GM19035 (cell line): Measurements from ENCODE around the gene SLC9A9.
"Not testable (repeated sequence)": the region's sequence is repeated elsewhere in the genome, so short reads cannot be mapped to it uniquely, and the experiment has no call there.

Experiments
- ATAC-seq: cut with Tn5 transposase; IDR thresholded peaks from one replicate; pipeline ENCODE4 v1.9.1; 2021; ENCODE audit not compliant: unreplicated experiment

SLC9A9 gene

GRCh38 chr3:143478115-143478693, 370.1 kb downstream of the SLC9A9 start:
- no peak for ATAC-seq

- no peak for ATAC-seq
Observed at GRCh38 chr3:143476965-143477640, 371.2 kb downstream of the SLC9A9 start.

- no peak for ATAC-seq
Observed at GRCh38 chr3:143475981-143476380, 372.3 kb downstream of the SLC9A9 start.

- ATAC-seq = no peak
Observed at GRCh38 chr3:143472731-143473523, 375.3 kb downstream of the SLC9A9 start.

GRCh38 chr3:143471705-143472104, 376.6 kb downstream of the SLC9A9 start:
- ATAC-seq = no peak

GRCh38 chr3:143469159-143469558, 379.1 kb downstream of the SLC9A9 start:
- no peak for ATAC-seq

- no peak for ATAC-seq
Observed at GRCh38 chr3:143465666-143466065, 382.6 kb downstream of the SLC9A9 start.

- ATAC-seq = no peak
Observed at GRCh38 chr3:143464850-143465249, 383.4 kb downstream of the SLC9A9 start.

GRCh38 chr3:143455480-143455879, 392.8 kb downstream of the SLC9A9 start:
- no peak for ATAC-seq

- no peak for ATAC-seq
Observed at GRCh38 chr3:143450632-143451031, 397.6 kb downstream of the SLC9A9 start.

GRCh38 chr3:143447491-143447890, 400.8 kb downstream of the SLC9A9 start:
- no peak for ATAC-seq

GRCh38 chr3:143445118-143445517, 403.1 kb downstream of the SLC9A9 start:
- peak; percentile 81 for ATAC-seq

GRCh38 chr3:143443851-143444331, 404.4 kb downstream of the SLC9A9 start:
- no peak for ATAC-seq

GRCh38 chr3:143442814-143443447, 405.3 kb downstream of the SLC9A9 start:
- ATAC-seq = no peak

GRCh38 chr3:143441516-143442171, 406.6 kb downstream of the SLC9A9 start:
- no peak for ATAC-seq

- ATAC-seq = no peak
Observed at GRCh38 chr3:143439817-143440216, 408.5 kb downstream of the SLC9A9 start.

- no peak for ATAC-seq
Observed at GRCh38 chr3:143437405-143437804, 410.9 kb downstream of the SLC9A9 start.

- no peak for ATAC-seq
Observed at GRCh38 chr3:143436231-143436930, 411.9 kb downstream of the SLC9A9 start.

GRCh38 chr3:143433787-143434378, 414.4 kb downstream of the SLC9A9 start:
- no peak for ATAC-seq

- ATAC-seq = not testable (repeated sequence)
Observed at GRCh38 chr3:143431298-143431697, 417.0 kb downstream of the SLC9A9 start.
